HepG2 (cell line): Measurements from ENCODE around the gene SLC25A51. TPM values are rescaled to one million over a fixed set of nuclear protein-coding genes. Genes with fewer than 3 reads are reported as not detected.

Source experiments
- ARNTL ChIP-seq: sonication (generic); formaldehyde crosslinking; IDR thresholded peaks from 2 replicates; pipeline ENCODE4 v1.4.0; 2020; ENCODE audit warnings: mild to moderate bottlenecking, missing genetic modification reagents
- ESRRA ChIP-seq: sonication (generic); formaldehyde crosslinking; IDR thresholded peaks from 2 replicates; pipeline ENCODE4 v1.5.1; 2020; ENCODE audit warnings: mild to moderate bottlenecking, low read depth, missing genetic modification reagents
- ETV5 ChIP-seq: IDR thresholded peaks from 2 replicates; pipeline ENCODE4 v1.6.1; 2018; ENCODE audit warnings: missing biosample characterization, missing genetic modification reagents, inconsistent platforms, borderline replicate concordance
- FOXC1 ChIP-seq: sonication (generic); formaldehyde crosslinking; IDR thresholded peaks from 2 replicates; pipeline ENCODE4 v1.8.0; 2022; ENCODE audit warnings: mild to moderate bottlenecking, missing genetic modification reagents, borderline replicate concordance
- HOMEZ ChIP-seq: IDR thresholded peaks from 2 replicates; pipeline ENCODE4 v1.6.1; 2016; ENCODE audit warnings: low read depth
- IRF1 ChIP-seq: sonication (generic); formaldehyde crosslinking; IDR thresholded peaks from 2 replicates; pipeline ENCODE4 v1.4.0; 2020; ENCODE audit warnings: low read depth, mild to moderate bottlenecking, missing genetic modification reagents
- MAX ChIP-seq: IDR thresholded peaks from 2 replicates; pipeline ENCODE4 v1.6.1; 2012; ENCODE audit warnings: inconsistent platforms
- MTA3 ChIP-seq: sonication (generic); formaldehyde crosslinking; IDR thresholded peaks from 2 replicates; pipeline ENCODE4 v1.4.0; 2020; ENCODE audit warnings: missing genetic modification reagents
- MYNN ChIP-seq: sonication (generic); formaldehyde crosslinking; IDR thresholded peaks from 2 replicates; pipeline ENCODE4 v1.4.0; 2020; ENCODE audit warnings: mild to moderate bottlenecking, low read depth, missing genetic modification reagents
- NCOA2 ChIP-seq: sonication (generic); formaldehyde crosslinking; IDR thresholded peaks from 2 replicates; pipeline ENCODE4 v1.8.0; 2022; ENCODE audit warnings: inconsistent platforms
- NFIB ChIP-seq: sonication (generic); formaldehyde crosslinking; IDR thresholded peaks from 2 replicates; pipeline ENCODE4 v1.9.0; 2021; ENCODE audit warnings: missing genetic modification reagents, mild to moderate bottlenecking, borderline replicate concordance
- PAX8 ChIP-seq: sonication (generic); formaldehyde crosslinking; IDR thresholded peaks from 2 replicates; pipeline ENCODE4 v1.8.0; 2022; ENCODE audit warnings: mild to moderate bottlenecking, missing genetic modification reagents, borderline replicate concordance
- PBX3 ChIP-seq: sonication (generic); formaldehyde crosslinking; IDR thresholded peaks from 2 replicates; pipeline ENCODE4 v1.8.1; 2023; ENCODE audit warnings: missing genetic modification reagents, inconsistent platforms, borderline replicate concordance
- PHB2 ChIP-seq: fragments of 450-650 bp; IDR thresholded peaks from 2 replicates; pipeline ENCODE4 v1.6.1; 2018; ENCODE audit not compliant: partially characterized antibody
- POLR2AphosphoS5 ChIP-seq: IDR thresholded peaks from 2 replicates; pipeline ENCODE4 v1.6.1; 2012; ENCODE audit warnings: low read depth, low read length
- SNAPC2 ChIP-seq: sonication (generic); formaldehyde crosslinking; IDR thresholded peaks from 2 replicates; pipeline ENCODE4 v1.8.1; 2022; ENCODE audit warnings: mild to moderate bottlenecking, missing genetic modification reagents
- SP2 ChIP-seq: sonication (generic); formaldehyde crosslinking; IDR thresholded peaks from 2 replicates; pipeline ENCODE4 v1.5.1; 2020; ENCODE audit warnings: mild to moderate bottlenecking, missing genetic modification reagents
- TCF7 ChIP-seq: sonication (generic); IDR thresholded peaks from 2 replicates; pipeline ENCODE4 v1.6.1; 2016; ENCODE audit warnings: antibody characterized with exemption, low read depth
- XRCC5 ChIP-seq: fragments of 200-400 bp; formaldehyde crosslinking; optimal IDR thresholded peaks from 2 replicates; pipeline ENCODE3; 2017; ENCODE audit warnings: mild to moderate bottlenecking, low read length
- ZBTB7A ChIP-seq: sonication (generic); formaldehyde crosslinking; IDR thresholded peaks from 2 replicates; pipeline ENCODE4 v1.8.0; 2022; ENCODE audit warnings: mild to moderate bottlenecking, missing genetic modification reagents
- ZNF17 ChIP-seq: sonication (generic); formaldehyde crosslinking; IDR thresholded peaks from 2 replicates; pipeline ENCODE4 v1.5.0; 2020; ENCODE audit warnings: mild to moderate bottlenecking, missing genetic modification reagents
- ZNF224 ChIP-seq: sonication (generic); formaldehyde crosslinking; IDR thresholded peaks from 2 replicates; pipeline ENCODE4 v1.5.0; 2020; ENCODE audit warnings: mild to moderate bottlenecking, missing genetic modification reagents
- ZNF549 ChIP-seq: sonication (generic); formaldehyde crosslinking; IDR thresholded peaks from 2 replicates; pipeline ENCODE4 v1.5.0; 2020; ENCODE audit warnings: missing genetic modification reagents
- ZNF576 ChIP-seq: sonication (generic); formaldehyde crosslinking; IDR thresholded peaks from 2 replicates; pipeline ENCODE4 v1.4.0; 2020; ENCODE audit warnings: mild to moderate bottlenecking, missing genetic modification reagents
- ZUFSP ChIP-seq: sonication (generic); formaldehyde crosslinking; IDR thresholded peaks from 2 replicates; pipeline ENCODE4 v1.9.0; 2021; ENCODE audit warnings: missing genetic modification reagents, mild to moderate bottlenecking, borderline replicate concordance
- polyA plus RNA-seq, 8 experiments: library from polyadenylated mRNA; depleted of rRNA in 3 of 8; stranded (reverse) in 7 of 8; unstranded in 1 of 8; fragments of >200 nt; fragmentation: Illumina TruSeq in 4 of 8; extraction: Trizol in 4 of 8; gene quantifications; 2 replicates each; pipeline versions ENCODE4 v1.2.1 to v1.2.3, GENCODE V29; 2011 to 2016; ENCODE audit warnings: low read depth in 4 of 8, missing spikeins in 1 of 8, mixed read lengths in 1 of 8; ENCODE audit not compliant: insufficient read depth in 1 of 8
- total RNA-seq, 5 experiments: library from RNA; depleted of rRNA; stranded (reverse); fragments of >200 nt; fragmentation: Illumina TruSeq; extraction: Trizol; gene quantifications; 2 replicates each; pipeline ENCODE4 v1.2.3, GENCODE V29; 2016; ENCODE audit warnings: low read depth in 1 of 5

The SLC25A51 gene
- total and polyA plus RNA-seq, 2 of the 13 experiments (the other 11 are each of a cell fraction or from before 2014, with no cell fraction given) = 14.6 to 37.7 TPM

GRCh38 chr9:37903647-37904444, at the start of gene SLC25A51 (continued):
- TF ChIP-seq ZNF576 (no peak; the same call in 1 of the 2 replicates), PAX8 (no peak; the same call in 1 of the 2 replicates), ARNTL (peak; percentile 73), NFIB (no peak), PBX3 (CRISPR knock-in tag) (no peak), NCOA2 (CRISPR knock-in tag) (peak; percentile 70), MTA3 (CRISPR knock-in tag) (no peak), SP2 (CRISPR knock-in tag) (0 out of 2 replicates have a peak, but pooled peaks have one; percentile 17), ZNF224 (CRISPR knock-in tag) (no peak), POLR2AphosphoS5 (peak; percentile 63), MAX (peak; percentile 97), ZNF17 (0 out of 2 replicates have a peak, but pooled peaks have one; percentile 50), PHB2 (no peak), MYNN (no peak), ESRRA (peak; percentile 65; the same call in 1 of the 2 replicates), ZNF549 (CRISPR knock-in tag) (no peak), HOMEZ (peak; percentile 50), ZUFSP (CRISPR knock-in tag) (no peak), SNAPC2 (CRISPR knock-in tag) (peak; percentile 97), FOXC1 (CRISPR knock-in tag) (peak; percentile 97), TCF7 (no peak), XRCC5 (peak; percentile 97), ZBTB7A (CRISPR knock-in tag) (0 out of 2 replicates have a peak, but pooled peaks have one; percentile 73), ETV5 (CRISPR knock-in tag) (peak; percentile 65), IRF1 (CRISPR knock-in tag) (no peak)
